Ascending aorta (tissue), 2 donors: Measurements from ENCODE around the gene CADM1. TPM values are rescaled to one million over a fixed set of nuclear protein-coding genes. Genes with fewer than 3 reads are reported as not detected.

ENCODE experiments used
- DNase-seq, 2 donors: peaks; one replicate each; pipeline ENCODE4 v3.0.0-alpha.2; 2019; ENCODE audit warnings: low spot score in 2 of 2
- H3K27ac ChIP-seq, 2 donors: fragments of 200-600 bp; sonication (generic); one replicate each; pipeline ENCODE4 v1.5.1; 2016 to 2017; ENCODE audit warnings: mild to moderate bottlenecking in 1 of 2
- H3K27me3 ChIP-seq: fragments of 200-600 bp; sonication (generic); one replicate; pipeline ENCODE4 v1.5.1; 2017
- H3K36me3 ChIP-seq, 2 donors: fragments of 200-600 bp; sonication (generic); one replicate each; pipeline ENCODE4 v1.5.1; 2016
- H3K4me1 ChIP-seq, 2 donors: fragments of 200-600 bp; sonication (generic); one replicate each; pipeline ENCODE4 v1.5.1; 2016 to 2017; ENCODE audit warnings: mild to moderate bottlenecking in 1 of 2
- H3K4me3 ChIP-seq, 2 donors: fragments of 200-600 bp; sonication (generic); one replicate each; pipeline ENCODE4 v1.5.1; 2016 to 2017; ENCODE audit warnings: mild to moderate bottlenecking in 1 of 2
- H3K9me3 ChIP-seq, 2 donors: fragments of 200-600 bp; sonication (generic); one replicate each; pipeline ENCODE4 v1.5.1; 2016
- intact Hi-C: fragments of 100-400 bp; cut with DNase I; formaldehyde crosslinking; loops from one replicate; pipeline ENCODE4 v1.15.1; 2023
- total RNA-seq: library from RNA; depleted of rRNA; stranded (reverse); fragments of >200 nt; gene quantifications from one replicate; pipeline ENCODE4 v1.1.0, GENCODE V29; 2016
- TF ChIP-seq, protein P1 (sequence below), 3 experiments: fragments of 200-600 bp in 2 of 3; fragments of 450-650 bp in 1 of 3; sonication (generic) in 2 of 3; IDR thresholded peaks; one replicate each; pipeline ENCODE4 v1.5.1; 2016 to 2019; ENCODE audit warnings: antibody characterized with exemption in 3 of 3, mild to moderate bottlenecking in 1 of 3, moderate library complexity in 1 of 3

CADM1 gene
- total RNA-seq, 1 donor from 2014 or later = 2.4 TPM

DNA sequence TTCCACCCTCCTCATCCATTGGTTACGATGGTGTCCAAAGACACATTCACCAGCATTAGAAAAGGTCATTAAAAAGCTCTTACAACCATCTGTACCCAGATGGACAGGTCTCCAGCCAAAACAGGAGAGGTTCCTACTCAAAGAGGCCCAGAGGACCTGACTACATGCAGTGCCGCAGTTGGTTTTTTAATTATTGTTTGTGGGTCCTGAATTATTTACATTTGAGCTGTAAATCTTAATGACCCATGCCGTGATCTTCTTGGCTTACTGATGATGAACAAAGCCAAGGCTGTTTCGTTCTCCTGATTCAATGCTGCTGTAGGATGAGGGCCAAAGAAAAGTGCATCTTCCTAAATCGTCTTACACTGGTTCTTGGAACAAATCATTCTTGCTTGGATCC lies 83.7 kb downstream of the CADM1 start:
- H3K9me3 ChIP-seq = no peaks in the 10 kb centered on the region
- H3K27ac ChIP-seq = no peak overlapping the region
- TF ChIP-seq, protein P1, sequence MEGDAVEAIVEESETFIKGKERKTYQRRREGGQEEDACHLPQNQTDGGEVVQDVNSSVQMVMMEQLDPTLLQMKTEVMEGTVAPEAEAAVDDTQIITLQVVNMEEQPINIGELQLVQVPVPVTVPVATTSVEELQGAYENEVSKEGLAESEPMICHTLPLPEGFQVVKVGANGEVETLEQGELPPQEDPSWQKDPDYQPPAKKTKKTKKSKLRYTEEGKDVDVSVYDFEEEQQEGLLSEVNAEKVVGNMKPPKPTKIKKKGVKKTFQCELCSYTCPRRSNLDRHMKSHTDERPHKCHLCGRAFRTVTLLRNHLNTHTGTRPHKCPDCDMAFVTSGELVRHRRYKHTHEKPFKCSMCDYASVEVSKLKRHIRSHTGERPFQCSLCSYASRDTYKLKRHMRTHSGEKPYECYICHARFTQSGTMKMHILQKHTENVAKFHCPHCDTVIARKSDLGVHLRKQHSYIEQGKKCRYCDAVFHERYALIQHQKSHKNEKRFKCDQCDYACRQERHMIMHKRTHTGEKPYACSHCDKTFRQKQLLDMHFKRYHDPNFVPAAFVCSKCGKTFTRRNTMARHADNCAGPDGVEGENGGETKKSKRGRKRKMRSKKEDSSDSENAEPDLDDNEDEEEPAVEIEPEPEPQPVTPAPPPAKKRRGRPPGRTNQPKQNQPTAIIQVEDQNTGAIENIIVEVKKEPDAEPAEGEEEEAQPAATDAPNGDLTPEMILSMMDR (IDR thresholded peaks at IDR 0.05) = no peak
- H3K4me3 ChIP-seq = no peak overlapping the region
- no peak for DNase-seq
- no peaks in the 10 kb centered on the region for H3K27me3 ChIP-seq
- intact Hi-C loops = no loop called here
- no peaks in the 10 kb centered on the region for H3K36me3 ChIP-seq
- no peaks in the 10 kb centered on the region for H3K4me1 ChIP-seq

- no peaks in the 10 kb centered on the region for H3K4me1 ChIP-seq
- no peak for DNase-seq
- intact Hi-C loops = no loop called here
Observed at GRCh38 chr11:115418626-115419025, 85.6 kb downstream of the CADM1 start.

GRCh38 chr11:115418081-115418480 lies 86.1 kb downstream of the CADM1 start:
- Histone ChIP-seq H3K27me3 (no peaks in the 10 kb centered on the region), H3K9me3 (no peaks in the 10 kb centered on the region), H3K27ac (no peak overlapping the region), H3K4me1 (no peaks in the 10 kb centered on the region), H3K4me3 (no peak overlapping the region), H3K36me3 (no peaks in the 10 kb centered on the region)
- TF ChIP-seq, protein P1 (IDR thresholded peaks at IDR 0.05) = no peak
- intact Hi-C loops = no loop called here
- DNase-seq = no peak

More at GRCh38 chr11:115418626-115419025, 85.6 kb downstream of the CADM1 start:
- H3K27me3 ChIP-seq = no peaks in the 10 kb centered on the region
- TF ChIP-seq, protein P1 (IDR thresholded peaks at IDR 0.05) = no peak
- H3K27ac ChIP-seq = no peak overlapping the region
- H3K36me3 ChIP-seq = no peaks in the 10 kb centered on the region
- no peaks in the 10 kb centered on the region for H3K9me3 ChIP-seq
- no peak overlapping the region for H3K4me3 ChIP-seq

DNA sequence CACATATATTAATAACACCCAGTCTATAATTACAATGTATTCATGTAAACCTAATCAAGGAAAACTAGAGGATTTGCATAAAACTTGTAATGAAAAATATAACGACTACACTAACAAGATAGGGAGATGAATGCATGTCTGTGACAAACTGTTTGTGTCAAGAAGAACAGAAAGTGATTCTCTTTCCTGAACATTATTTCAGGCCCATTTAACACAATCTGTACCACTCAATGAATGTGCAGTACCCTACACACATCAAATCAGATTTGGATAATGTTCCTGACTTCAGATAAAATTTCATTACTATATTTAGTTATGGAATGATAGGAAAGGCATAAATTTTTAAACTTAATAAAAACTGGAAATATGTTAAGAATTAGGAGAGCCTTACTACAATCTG lies 93.1 kb downstream of the CADM1 start:
- peaks cover 0 to 6% of the 10 kb centered on the region in 2 donors for H3K4me1 ChIP-seq
- H3K36me3 ChIP-seq = no peaks in the 10 kb centered on the region

GRCh38 chr11:115409691-115410220 lies 94.5 kb downstream of the CADM1 start:
- H3K27ac ChIP-seq = no peak overlapping the region
- no peak overlapping the region for H3K4me3 ChIP-seq
- TF ChIP-seq, protein P1 (IDR thresholded peaks at IDR 0.05) = no peak
- DNase-seq = no peak
- H3K9me3 ChIP-seq = no peaks in the 10 kb centered on the region
- no peaks in the 10 kb centered on the region for H3K36me3 ChIP-seq
- intact Hi-C loops = no loop called here
- peaks cover 0 to 6% of the 10 kb centered on the region in 2 donors for H3K4me1 ChIP-seq
- no peaks in the 10 kb centered on the region for H3K27me3 ChIP-seq

More for the DNA sequence above, 93.1 kb downstream of the CADM1 start:
- Histone ChIP-seq H3K4me3 (no peak overlapping the region), H3K27ac (no peak overlapping the region), H3K27me3 (no peaks in the 10 kb centered on the region), H3K9me3 (no peaks in the 10 kb centered on the region)
- no peak for DNase-seq
- TF ChIP-seq, protein P1 (IDR thresholded peaks at IDR 0.05) = no peak
- intact Hi-C loops = no loop called here
